Testis (tissue), 2 donors: Measurements from ENCODE around the gene SNX20.

Experiments used
- CTCF ChIP-seq, 3 experiments: fragments of 450-650 bp in 2 of 3; fragments of 200-600 bp in 1 of 3; sonication (generic) in 1 of 3; IDR thresholded peaks; one replicate each; pipeline ENCODE4 v1.5.1; 2016 to 2019; ENCODE audit warnings: antibody characterized with exemption in 3 of 3, mild to moderate bottlenecking in 2 of 3, moderate library complexity in 1 of 3
- POLR2A ChIP-seq: fragments of 450-650 bp; IDR thresholded peaks from one replicate; pipeline ENCODE4 v1.6.1; 2017; ENCODE audit warnings: antibody characterized with exemption, mild to moderate bottlenecking, moderate library complexity

DNA sequence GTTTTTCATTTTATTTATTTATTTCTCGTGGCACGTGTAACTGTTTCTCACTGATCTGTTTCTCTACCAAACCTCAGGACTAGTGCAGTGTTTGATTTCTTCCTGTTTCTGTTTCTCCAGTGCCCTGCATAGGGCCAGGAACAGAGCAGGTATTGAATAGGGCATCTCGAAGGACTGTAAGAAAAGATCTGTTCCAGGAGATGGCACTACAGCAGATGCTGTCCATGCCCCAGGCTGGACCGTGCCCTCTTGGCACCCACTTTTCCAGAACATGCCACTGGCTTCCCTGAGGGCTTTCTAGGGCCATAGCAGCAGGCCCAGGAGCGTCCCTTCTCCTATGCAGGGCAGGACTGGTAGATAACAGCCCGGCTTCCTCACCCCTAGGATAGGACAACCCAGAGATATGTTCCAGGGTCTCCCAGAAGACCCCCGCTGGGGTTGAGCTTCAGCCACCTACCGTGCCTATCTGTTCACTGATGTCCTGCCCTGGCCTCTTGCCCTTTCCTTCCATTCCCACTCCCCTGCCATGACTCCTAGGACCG is 4.4 kb downstream of the SNX20 start:
- TF ChIP-seq CTCF (IDR thresholded peaks at IDR 0.05) (no peak), POLR2A (no peak)
